Type B pancreatic cell (in vitro differentiated cells): ENCODE measurements around the gene ITGA1. TPM values are rescaled to one million over a fixed set of nuclear protein-coding genes. Genes with fewer than 3 reads are reported as not detected.

ENCODE experiments used
- DNase-seq: peaks from one replicate; pipeline ENCODE4 v3.0.0; 2021; ENCODE audit warnings: mixed read lengths; ENCODE audit not compliant: unreplicated experiment; ENCODE audit errors: extremely low spot score
- H3K27ac Mint-ChIP-seq: 2 replicates; pipeline ENCODE4 v1.8.0; 2021; ENCODE audit warnings: mild to moderate bottlenecking, mixed read lengths
- H3K27me3 Mint-ChIP-seq: 2 replicates; pipeline ENCODE4 v1.8.0; 2021; ENCODE audit warnings: mixed read lengths
- H3K36me3 Mint-ChIP-seq: 2 replicates; pipeline ENCODE4 v1.8.0; 2021; ENCODE audit warnings: mixed read lengths
- H3K4me1 Mint-ChIP-seq: one replicate; pipeline ENCODE4 v1.8.0; 2021; ENCODE audit warnings: mixed read lengths; ENCODE audit not compliant: unreplicated experiment
- H3K4me3 Mint-ChIP-seq: 2 replicates; pipeline ENCODE4 v1.8.0; 2021; ENCODE audit warnings: mild to moderate bottlenecking, mixed read lengths
- H3K9me3 Mint-ChIP-seq: 2 replicates; pipeline ENCODE4 v1.8.0; 2021; ENCODE audit warnings: mixed read lengths
- total RNA-seq: library from RNA; stranded (reverse); gene quantifications from 2 replicates; pipeline ENCODE4 v1.2.1, GENCODE V29; 2021; ENCODE audit warnings: low replicate concordance
- TF ChIP-seq, protein P1 (sequence below): fragments of 200-600 bp; sonication (generic); conservative IDR thresholded peaks from 2 replicates; pipeline ENCODE4 v1.5.0; 2021; ENCODE audit warnings: antibody characterized with exemption, mild to moderate bottlenecking

Gene ITGA1
- total RNA-seq, 1 donor from 2014 or later, result 17.0 TPM

DNA sequence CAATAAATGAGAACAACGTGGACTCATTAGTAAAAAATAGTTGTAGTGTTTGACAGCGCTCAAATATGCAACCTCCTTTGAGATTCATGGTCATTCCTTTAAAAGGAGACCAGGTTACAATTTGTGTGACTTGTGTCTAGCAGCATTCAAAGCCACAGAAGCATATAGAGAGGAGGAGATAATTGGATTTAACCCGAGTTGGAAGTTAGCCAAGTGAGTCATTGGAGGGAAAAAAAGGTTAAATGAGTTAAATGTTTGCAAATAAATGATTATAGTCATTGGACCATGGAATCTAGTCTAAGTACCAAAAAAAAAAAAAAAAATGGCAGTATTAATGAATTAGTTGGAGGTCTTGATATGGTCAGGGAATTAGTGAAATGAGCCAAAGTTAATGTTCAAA, 90.9 kb downstream of the ITGA1 start:
- Mint-ChIP-seq H3K27ac (no peak overlapping the region), H3K4me3 (no peak overlapping the region), H3K36me3 (no peaks in the 10 kb centered on the region), H3K4me1 (no peaks in the 10 kb centered on the region), H3K27me3 (no peaks in the 10 kb centered on the region), H3K9me3 (no peaks in the 10 kb centered on the region)
- TF ChIP-seq, protein P1, sequence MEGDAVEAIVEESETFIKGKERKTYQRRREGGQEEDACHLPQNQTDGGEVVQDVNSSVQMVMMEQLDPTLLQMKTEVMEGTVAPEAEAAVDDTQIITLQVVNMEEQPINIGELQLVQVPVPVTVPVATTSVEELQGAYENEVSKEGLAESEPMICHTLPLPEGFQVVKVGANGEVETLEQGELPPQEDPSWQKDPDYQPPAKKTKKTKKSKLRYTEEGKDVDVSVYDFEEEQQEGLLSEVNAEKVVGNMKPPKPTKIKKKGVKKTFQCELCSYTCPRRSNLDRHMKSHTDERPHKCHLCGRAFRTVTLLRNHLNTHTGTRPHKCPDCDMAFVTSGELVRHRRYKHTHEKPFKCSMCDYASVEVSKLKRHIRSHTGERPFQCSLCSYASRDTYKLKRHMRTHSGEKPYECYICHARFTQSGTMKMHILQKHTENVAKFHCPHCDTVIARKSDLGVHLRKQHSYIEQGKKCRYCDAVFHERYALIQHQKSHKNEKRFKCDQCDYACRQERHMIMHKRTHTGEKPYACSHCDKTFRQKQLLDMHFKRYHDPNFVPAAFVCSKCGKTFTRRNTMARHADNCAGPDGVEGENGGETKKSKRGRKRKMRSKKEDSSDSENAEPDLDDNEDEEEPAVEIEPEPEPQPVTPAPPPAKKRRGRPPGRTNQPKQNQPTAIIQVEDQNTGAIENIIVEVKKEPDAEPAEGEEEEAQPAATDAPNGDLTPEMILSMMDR, result no peak
- no peak for DNase-seq

- H3K27me3 Mint-ChIP-seq, result no peaks in the 10 kb centered on the region
- no peaks in the 10 kb centered on the region for H3K36me3 Mint-ChIP-seq
- DNase-seq, result no peak
- H3K9me3 Mint-ChIP-seq, result no peaks in the 10 kb centered on the region
- H3K4me1 Mint-ChIP-seq, result no peaks in the 10 kb centered on the region
- H3K27ac Mint-ChIP-seq, result no peak overlapping the region
- TF ChIP-seq, protein P1, result no peak
- H3K4me3 Mint-ChIP-seq, result no peak overlapping the region
These were observed 92.8 kb downstream of the ITGA1 start for GRCh38 chr5:52880541-52880940.

DNA sequence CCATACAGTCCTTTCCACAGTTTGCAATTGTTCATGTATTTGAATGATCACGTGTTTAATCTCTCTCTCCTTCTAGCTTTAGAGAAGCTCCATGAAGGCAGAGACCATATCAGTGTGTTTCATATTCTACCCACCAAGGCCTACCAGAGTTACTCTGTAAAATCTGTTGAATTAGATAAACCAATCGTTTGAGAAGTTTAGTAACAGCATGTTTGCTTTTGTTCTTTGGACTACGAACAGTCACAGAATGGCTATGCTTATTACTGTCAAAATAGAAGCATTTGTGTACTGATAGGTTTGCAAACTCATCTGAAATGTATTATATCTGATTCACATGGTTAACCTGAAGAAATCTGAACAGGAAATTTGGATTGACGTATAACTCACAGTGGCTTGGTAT, 93.8 kb downstream of the ITGA1 start:
- H3K27me3 Mint-ChIP-seq, result no peaks in the 10 kb centered on the region
- DNase-seq, result no peak
- no peak overlapping the region for H3K27ac Mint-ChIP-seq
- H3K4me1 Mint-ChIP-seq, result no peaks in the 10 kb centered on the region
- H3K36me3 Mint-ChIP-seq, result no peaks in the 10 kb centered on the region
- no peak overlapping the region for H3K4me3 Mint-ChIP-seq
- no peaks in the 10 kb centered on the region for H3K9me3 Mint-ChIP-seq
- TF ChIP-seq, protein P1, result no peak

- H3K36me3 Mint-ChIP-seq, result peaks cover 4% of the 10 kb centered on the region
- no peak overlapping the region for H3K4me3 Mint-ChIP-seq
- DNase-seq, result no peak
- no peaks in the 10 kb centered on the region for H3K4me1 Mint-ChIP-seq
- H3K27me3 Mint-ChIP-seq, result no peaks in the 10 kb centered on the region
- no peaks in the 10 kb centered on the region for H3K9me3 Mint-ChIP-seq
- H3K27ac Mint-ChIP-seq, result no peak overlapping the region
- TF ChIP-seq, protein P1, result no peak
These were observed 95.4 kb downstream of the ITGA1 start for GRCh38 chr5:52883110-52883509.

- no peak for DNase-seq
- H3K27ac Mint-ChIP-seq, result no peak overlapping the region
- no peaks in the 10 kb centered on the region for H3K9me3 Mint-ChIP-seq
- H3K4me3 Mint-ChIP-seq, result no peak overlapping the region
- TF ChIP-seq, protein P1, result no peak
- no peaks in the 10 kb centered on the region for H3K4me1 Mint-ChIP-seq
- H3K27me3 Mint-ChIP-seq, result no peaks in the 10 kb centered on the region
- peaks cover 4% of the 10 kb centered on the region for H3K36me3 Mint-ChIP-seq
These were observed 96.7 kb downstream of the ITGA1 start for GRCh38 chr5:52884453-52884852.

DNA sequence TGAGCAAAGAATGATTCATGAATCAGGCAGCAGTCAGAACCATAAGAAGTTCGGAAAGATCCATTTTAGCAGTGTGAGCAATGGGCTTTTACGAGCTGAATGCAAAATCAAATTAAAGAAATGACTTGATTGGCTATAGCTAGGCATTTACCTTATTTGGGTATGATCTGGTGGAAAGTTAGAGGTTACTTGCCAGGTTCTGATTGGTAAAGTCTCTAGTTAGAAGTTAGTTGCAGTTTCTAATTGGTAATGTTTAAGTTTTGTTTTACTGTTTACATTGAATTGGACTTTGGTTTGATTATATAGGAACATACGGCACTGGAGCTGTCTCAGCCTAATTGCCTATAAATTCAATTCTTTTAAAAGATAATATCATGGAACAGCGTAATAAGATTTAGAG, 97.9 kb downstream of the ITGA1 start:
- DNase-seq, result no peak
- Mint-ChIP-seq H3K4me3 (no peak overlapping the region), H3K9me3 (no peaks in the 10 kb centered on the region), H3K27me3 (no peaks in the 10 kb centered on the region), H3K4me1 (no peaks in the 10 kb centered on the region), H3K27ac (no peak overlapping the region), H3K36me3 (peaks cover 4% of the 10 kb centered on the region)
- TF ChIP-seq, protein P1, result no peak
